T-helper 9 cell (primary cell): Measurements from ENCODE around the gene PTDSS2.
"Not testable (repeated sequence)": the region's sequence is repeated elsewhere in the genome, so short reads cannot be mapped to it uniquely, and the experiment has no call there.

Source experiments
- DNase-seq: peaks from one replicate; pipeline ENCODE4 v3.0.0-alpha.2; 2020

Gene PTDSS2

GRCh38 chr11:433641-434040 lies 16.4 kb upstream of the PTDSS2 start:
- DNase-seq = no peak

GRCh38 chr11:434496-434895 lies 15.6 kb upstream of the PTDSS2 start:
- no peak for DNase-seq

- not testable (repeated sequence) for DNase-seq
Measured at GRCh38 chr11:434999-435740, 14.9 kb upstream of the PTDSS2 start.

- DNase-seq = no peak
Measured at GRCh38 chr11:437228-437870, 12.7 kb upstream of the PTDSS2 start.

DNA sequence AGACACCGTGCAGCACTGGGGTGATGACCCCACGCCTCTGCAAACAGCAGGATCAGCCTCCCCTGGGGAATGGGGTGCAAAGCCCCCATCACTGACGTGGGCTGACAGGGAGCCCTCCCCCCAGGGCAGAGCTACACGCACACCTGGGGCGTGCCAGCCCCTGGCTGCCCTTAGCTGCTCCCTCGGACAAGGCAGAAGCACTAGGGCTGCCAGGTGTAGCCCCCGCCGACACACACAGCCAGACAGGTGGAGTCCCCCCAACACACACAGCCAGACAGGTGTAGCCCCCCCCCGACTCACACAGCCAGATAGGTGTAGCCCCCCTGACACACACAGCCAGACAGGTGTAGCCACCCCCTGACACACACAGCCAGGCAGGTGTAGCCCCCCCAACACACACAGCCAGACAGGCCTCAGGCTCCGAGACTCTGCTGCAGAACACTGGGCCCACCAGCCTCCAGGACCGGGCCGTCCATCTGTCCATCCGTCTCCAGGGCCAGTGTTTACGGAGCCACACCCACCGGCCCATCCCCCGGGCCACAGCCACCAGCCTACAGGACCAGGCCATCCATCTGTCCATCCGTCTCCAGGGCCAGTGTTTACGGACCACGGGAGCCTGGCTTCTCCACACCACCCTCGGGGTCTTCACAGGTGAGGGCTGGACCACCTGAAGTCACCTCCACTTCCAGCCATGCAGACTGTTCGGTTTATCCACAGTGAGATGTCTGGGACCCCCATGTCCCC lies 11.8 kb upstream of the PTDSS2 start:
- DNase-seq = no peak

GRCh38 chr11:439315-440064 lies 10.6 kb upstream of the PTDSS2 start:
- DNase-seq = no peak

DNA sequence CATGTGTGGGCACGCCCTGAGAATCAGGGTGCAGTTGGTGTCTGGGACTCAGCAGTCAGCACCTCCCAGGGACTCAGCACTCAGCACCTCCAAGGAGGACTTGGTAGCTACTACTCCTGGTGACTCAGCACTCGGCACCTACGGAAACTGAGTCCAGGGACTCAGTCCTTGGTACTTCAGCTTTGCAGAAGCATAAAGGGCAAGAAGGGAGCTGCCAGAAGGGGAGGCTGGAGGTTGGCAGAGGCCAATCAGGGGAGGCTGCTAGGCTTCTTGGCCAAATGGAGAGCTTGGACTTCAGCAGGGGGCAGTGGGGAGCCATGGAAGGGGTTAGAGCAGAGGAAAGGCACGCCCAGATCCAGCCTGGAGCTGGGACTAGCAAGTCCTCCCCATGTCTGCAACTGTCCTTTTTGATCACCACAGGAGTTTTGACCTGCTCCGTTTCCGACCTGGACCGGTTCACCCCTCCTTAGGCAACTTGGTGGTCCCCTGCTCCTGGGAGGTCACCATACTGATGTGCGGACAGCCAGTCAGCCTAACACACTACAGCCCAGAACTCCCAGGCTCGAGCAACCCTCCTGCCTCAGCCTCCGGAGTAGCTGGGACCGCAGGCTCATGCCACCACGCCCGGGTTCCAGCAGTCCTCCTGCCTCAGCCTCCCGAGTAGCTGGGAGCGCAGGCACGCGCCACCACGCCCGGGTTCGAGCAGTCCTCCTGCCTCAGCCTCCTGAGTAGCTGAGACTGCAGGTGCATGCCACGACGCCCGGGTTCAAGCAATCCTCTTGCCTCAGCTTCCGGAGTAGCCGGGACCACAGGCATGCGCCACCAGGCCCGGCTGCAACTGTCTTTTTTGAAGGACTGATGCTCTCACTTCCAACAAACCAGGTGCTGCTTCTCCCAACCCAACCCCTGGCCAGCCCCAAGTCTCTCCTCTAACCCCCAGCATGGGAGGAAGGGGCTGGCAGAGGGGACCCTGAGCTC lies 9.7 kb upstream of the PTDSS2 start:
- no peak for DNase-seq

- no peak for DNase-seq
Measured at GRCh38 chr11:441043-441417, 9.0 kb upstream of the PTDSS2 start.

DNA sequence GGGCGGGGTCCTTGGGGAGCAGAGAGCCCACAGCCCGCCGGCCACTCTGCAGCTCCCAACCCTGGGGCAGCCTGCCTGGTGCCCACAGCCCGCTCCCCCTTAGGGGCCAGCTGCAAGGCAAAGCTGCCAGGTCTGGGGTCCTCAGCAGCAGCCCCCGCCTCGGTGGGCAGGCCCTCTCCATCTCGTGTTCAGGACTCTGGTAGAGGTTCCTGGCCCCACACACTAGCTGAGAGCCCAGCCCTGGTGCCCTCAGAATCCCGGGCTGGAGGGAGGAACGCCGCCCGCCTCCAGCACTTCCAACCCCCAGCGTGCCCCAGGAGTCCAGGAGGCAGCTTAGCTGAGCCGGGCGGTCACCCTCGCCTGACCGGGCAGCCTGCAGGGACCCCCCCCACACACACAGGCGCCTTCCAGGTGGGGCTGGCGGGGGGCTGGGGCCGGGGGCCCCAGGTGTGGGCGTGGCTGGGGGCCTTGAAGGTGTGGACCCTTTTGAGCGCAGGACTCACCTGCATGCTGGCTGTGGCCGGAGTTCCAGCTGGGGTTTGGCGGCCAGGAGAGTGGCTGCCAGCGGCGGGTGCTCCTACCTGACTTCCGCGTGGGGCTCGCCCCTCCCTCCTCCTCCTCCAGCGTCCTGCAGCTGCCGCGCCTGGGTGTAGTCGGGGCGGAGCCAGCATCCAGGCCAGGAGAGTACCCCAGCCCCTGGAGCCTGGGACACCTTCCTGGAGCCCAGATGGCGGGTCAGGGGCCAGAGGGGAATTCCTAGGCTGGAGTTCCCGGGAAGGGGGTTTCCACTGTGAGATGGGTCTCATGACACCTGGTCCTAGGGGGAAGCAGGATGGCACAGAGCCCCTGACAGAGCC lies 8.4 kb upstream of the PTDSS2 start, which contains the start of gene ANO9:
TSS of gene ANO9 (minus strand) at position 594 of the 857 bp plus-strand sequence. CDS start at position 509, 85 bp downstream.
- peak; percentile 59 for DNase-seq

GRCh38 chr11:442611-443081 lies 7.4 kb upstream of the PTDSS2 start:
- no peak for DNase-seq

DNA sequence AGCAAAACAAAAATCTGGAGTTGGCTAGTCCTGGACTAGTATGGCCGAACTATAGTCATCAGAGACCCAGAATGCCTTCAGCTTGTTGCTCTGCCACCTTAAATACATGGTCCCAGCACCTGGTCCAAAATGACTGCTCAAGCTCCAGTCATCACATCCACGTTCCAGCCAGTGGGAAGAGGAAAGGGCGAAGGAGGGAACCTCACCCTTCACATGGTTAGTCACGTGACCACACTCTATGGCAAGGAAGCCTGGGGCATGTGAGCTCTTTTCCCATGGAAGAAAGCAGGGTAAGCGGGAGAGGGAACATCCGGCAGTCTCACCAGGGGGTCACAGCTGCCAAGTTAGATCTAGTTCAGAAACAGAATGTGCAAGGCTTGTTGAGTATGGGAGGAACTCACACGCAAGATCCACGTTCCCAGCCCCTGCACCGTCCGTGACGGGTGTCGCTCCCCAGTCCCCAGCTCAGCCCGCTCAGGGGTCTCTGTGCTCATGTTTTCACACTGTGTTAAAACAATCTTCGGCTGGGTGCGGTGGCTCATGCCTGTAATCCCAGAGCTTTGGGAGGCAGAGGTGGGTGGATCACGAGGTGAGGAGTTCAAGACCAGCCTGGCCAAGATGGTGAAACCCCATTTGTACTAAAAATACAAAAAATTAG lies 6.4 kb upstream of the PTDSS2 start:
- no peak for DNase-seq

GRCh38 chr11:444396-445144 lies 5.5 kb upstream of the PTDSS2 start:
- no peak for DNase-seq

GRCh38 chr11:445765-446588 lies 4.1 kb upstream of the PTDSS2 start:
- DNase-seq = no peak

GRCh38 chr11:446891-447290 lies 3.2 kb upstream of the PTDSS2 start:
- no peak for DNase-seq

GRCh38 chr11:447923-448731 lies 2.0 kb upstream of the PTDSS2 start:
- peak; percentile 98 for DNase-seq

GRCh38 chr11:450809-451451 lies 851 bp downstream of the PTDSS2 start:
- peak; percentile 74 for DNase-seq

- no peak for DNase-seq
Measured at GRCh38 chr11:451738-452137, 1.7 kb downstream of the PTDSS2 start.
